Measurements from ENCODE around the gene WIPF3. TPM values are rescaled to one million over a fixed set of nuclear protein-coding genes. Genes with fewer than 3 reads are reported as not detected.

The WIPF3 gene
- total RNA-seq, 2 experiments from 2014 or later = not detected

GRCh38 chr7:29808075-29808801, 1.9 kb downstream of the WIPF3 start:
- Mint-ChIP-seq H3K4me3 (no peak overlapping the region), H3K9me3 (no peaks in the 10 kb centered on the region), H3K27me3 (peaks cover 74% of the 10 kb centered on the region), H3K27ac (no peak overlapping the region), H3K4me1 (ENCODE audit: low read depth) (peaks cover 7% of the 10 kb centered on the region), H3K36me3 (ENCODE audit: low read depth) (no peaks in the 10 kb centered on the region)
- intact Hi-C loops (cut with DNase I, micrococcal nuclease) = no loop called here
- Histone ChIP-seq H3K27ac (ENCODE audit: low read depth in 1 of 2, low read length in 2 of 2) (no peak overlapping the region), H3K27me3 (ENCODE audit: control insufficient read depth in 1 of 2, insufficient read depth in 2 of 2, low read length in 2 of 2) (peaks cover 48 to 66% of the 10 kb centered on the region in 2 experiments), H3K4me1 (ENCODE audit: insufficient read depth, low read length) (peaks cover 3% of the 10 kb centered on the region), H3K36me3 (ENCODE audit: insufficient read depth, low read length) (no peaks in the 10 kb centered on the region), H3K4me3 (ENCODE audit: low read length) (no peak overlapping the region), H3K9me3 (ENCODE audit: control insufficient read depth in 1 of 2, insufficient read depth in 1 of 2, low read length in 2 of 2) (peaks cover 0 to 13% of the 10 kb centered on the region in 2 experiments)
- ChIA-PET CTCF (no interaction called here), POLR2A (no interaction called here)
- no peak for ATAC-seq (ENCODE audit: poor library complexity)
- DNase-seq = no peak
- no peak for TF ChIP-seq CTCF (IDR thresholded peaks at IDR 0.05)

- no peak overlapping the region for H3K4me3 ChIP-seq (ENCODE audit: low read length)
- Mint-ChIP-seq H3K9me3 (no peaks in the 10 kb centered on the region), H3K27ac (no peak overlapping the region), H3K4me1 (ENCODE audit: low read depth) (peaks cover 7% of the 10 kb centered on the region), H3K36me3 (ENCODE audit: low read depth) (no peaks in the 10 kb centered on the region), H3K4me3 (no peak overlapping the region), H3K27me3 (peaks cover 71% of the 10 kb centered on the region)
- DNase-seq (no peak), ATAC-seq (ENCODE audit: poor library complexity) (no peak)
- H3K9me3 ChIP-seq (ENCODE audit: control insufficient read depth in 1 of 2, insufficient read depth in 1 of 2, low read length in 2 of 2) = peaks cover 0 to 13% of the 10 kb centered on the region in 2 experiments
- intact Hi-C loops (cut with DNase I, micrococcal nuclease) = no loop called here
- ChIA-PET CTCF (no interaction called here), POLR2A (no interaction called here)
- H3K36me3 ChIP-seq (ENCODE audit: insufficient read depth, low read length) = no peaks in the 10 kb centered on the region
- peaks cover 49 to 56% of the 10 kb centered on the region in 2 experiments for H3K27me3 ChIP-seq (ENCODE audit: control insufficient read depth in 1 of 2, insufficient read depth in 2 of 2, low read length in 2 of 2)
- H3K27ac ChIP-seq (ENCODE audit: low read depth in 1 of 2, low read length in 2 of 2) = no peak overlapping the region
- TF ChIP-seq CTCF (IDR thresholded peaks at IDR 0.05) = no peak
- H3K4me1 ChIP-seq (ENCODE audit: insufficient read depth, low read length) = peaks cover 3% of the 10 kb centered on the region
These were observed 3.3 kb downstream of the WIPF3 start for GRCh38 chr7:29809533-29810155.

- Histone ChIP-seq H3K36me3 (ENCODE audit: insufficient read depth, low read length) (no peaks in the 10 kb centered on the region), H3K27ac (ENCODE audit: low read depth in 1 of 2, low read length in 2 of 2) (no peak overlapping the region), H3K4me1 (ENCODE audit: insufficient read depth, low read length) (peaks cover 3% of the 10 kb centered on the region), H3K27me3 (ENCODE audit: control insufficient read depth in 1 of 2, insufficient read depth in 2 of 2, low read length in 2 of 2) (peaks cover 43 to 50% of the 10 kb centered on the region in 2 experiments), H3K9me3 (ENCODE audit: control insufficient read depth in 1 of 2, insufficient read depth in 1 of 2, low read length in 2 of 2) (peaks cover 0 to 13% of the 10 kb centered on the region in 2 experiments), H3K4me3 (ENCODE audit: low read length) (no peak overlapping the region)
- ATAC-seq (ENCODE audit: poor library complexity) (no peak), DNase-seq (no peak)
- ChIA-PET CTCF (no interaction called here), POLR2A (no interaction called here)
- intact Hi-C loops (cut with DNase I, micrococcal nuclease) = no loop called here
- Mint-ChIP-seq H3K4me1 (ENCODE audit: low read depth) (peaks cover 7% of the 10 kb centered on the region), H3K27me3 (peaks cover 71% of the 10 kb centered on the region), H3K9me3 (no peaks in the 10 kb centered on the region), H3K4me3 (no peak overlapping the region), H3K27ac (no peak overlapping the region), H3K36me3 (ENCODE audit: low read depth) (no peaks in the 10 kb centered on the region)
- no peak for TF ChIP-seq CTCF (IDR thresholded peaks at IDR 0.05)
These were observed 4.0 kb downstream of the WIPF3 start for GRCh38 chr7:29810297-29810696.

Measured in CD4-positive, alpha-beta T cell (primary cell).